Activated CD8-positive, alpha-beta T cell treated with anti-CD3 and anti-CD28 coated beads, Interleukin-2, amount 10 ng/mL, durations not matched to agents 7 days and 5 days (primary cell): ENCODE measurements around the gene SAMD13. TPM values are rescaled to one million over a fixed set of nuclear protein-coding genes. Genes with fewer than 3 reads are reported as not detected.

Experiments used
- ATAC-seq: fragments of 150-1000 bp; cut with Tn5 transposase; one replicate; pipeline ENCODE4 v1.10.0; 2021; ENCODE audit warnings: moderate library complexity
- CTCF ChIA-PET: fragments of 350-600 bp; sonication (Branson Sonifier 250); formaldehyde crosslinking; loops from one replicate; lab custom pipeline; 2021; ENCODE audit warnings: antibody characterized with exemption; lab: Charles Lee
- POLR2A ChIA-PET: fragments of 350-600 bp; sonication (Branson Sonifier 250); formaldehyde crosslinking; loops from one replicate; lab custom pipeline; 2021; ENCODE audit warnings: antibody characterized with exemption; lab: Charles Lee
- DNase-seq: peaks from one replicate; pipeline ENCODE4 v3.0.0-alpha.2; 2020
- H3K27ac Mint-ChIP-seq: one replicate; pipeline ENCODE4 v1.8.0; 2021; ENCODE audit warnings: mild to moderate bottlenecking, mixed read lengths
- H3K27me3 Mint-ChIP-seq: one replicate; pipeline ENCODE4 v1.8.0; 2021; ENCODE audit warnings: low read depth, mixed read lengths
- H3K36me3 Mint-ChIP-seq: one replicate; pipeline ENCODE4 v1.8.0; 2021; ENCODE audit warnings: low read depth, mixed read lengths
- H3K4me1 Mint-ChIP-seq: one replicate; pipeline ENCODE4 v1.8.0; 2021; ENCODE audit warnings: low read depth, mixed read lengths
- H3K4me3 Mint-ChIP-seq: one replicate; pipeline ENCODE4 v1.8.0; 2021; ENCODE audit warnings: mild to moderate bottlenecking, mixed read lengths
- H3K9me3 Mint-ChIP-seq: one replicate; pipeline ENCODE4 v1.8.0; 2022; ENCODE audit warnings: mixed read lengths; ENCODE audit not compliant: insufficient read depth
- total RNA-seq, 2 experiments: library from RNA; stranded (reverse); gene quantifications; one replicate each; pipeline ENCODE4 v1.2.3, GENCODE V29; 2021

SAMD13 gene
- total RNA-seq, 2 experiments from 2014 or later: 0.29 TPM; not detected in 1

DNA sequence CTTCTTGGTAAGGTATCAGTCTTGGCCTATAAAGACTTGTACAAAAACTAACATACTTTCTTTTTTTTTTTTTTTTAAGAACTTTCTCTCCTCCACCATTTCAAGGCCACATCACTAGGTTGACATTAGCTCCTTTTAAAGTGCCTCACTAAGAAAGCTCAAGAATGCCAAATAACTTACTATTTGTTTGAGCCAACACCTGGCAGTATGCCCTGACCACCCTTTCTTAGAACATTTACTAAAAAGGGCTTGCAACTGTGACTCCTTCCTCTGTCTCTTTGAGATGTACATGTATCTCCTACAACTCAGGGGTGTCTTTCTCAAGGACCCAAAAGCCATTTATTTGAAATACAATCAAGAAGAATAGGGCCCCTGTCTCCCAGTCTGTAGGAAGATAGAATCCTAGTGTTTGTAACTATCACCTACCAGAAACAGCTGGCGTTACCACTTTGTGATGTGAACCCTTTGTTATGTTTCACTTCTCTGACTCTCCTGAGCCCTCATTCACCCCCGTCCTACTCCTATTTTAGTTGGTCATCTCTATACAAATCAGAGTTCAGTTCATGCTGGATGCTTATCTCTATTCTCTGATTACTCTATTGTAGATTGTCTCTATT is 12.2 kb upstream of the SAMD13 start:
- Mint-ChIP-seq H3K9me3 (peaks cover 16% of the 10 kb centered on the region), H3K27ac (no peak overlapping the region), H3K36me3 (no peaks in the 10 kb centered on the region), H3K4me1 (no peaks in the 10 kb centered on the region), H3K4me3 (no peak overlapping the region), H3K27me3 (peaks cover 2% of the 10 kb centered on the region)
- ATAC-seq: no peak
- CTCF ChIA-PET: interaction anchor here (1.0 kb wide), 1 partner anchor 13 kb away, joined by 3 read pairs; no protein-coding TSS in a partner anchor
- POLR2A ChIA-PET: no interaction called here
- DNase-seq: no peak

DNA sequence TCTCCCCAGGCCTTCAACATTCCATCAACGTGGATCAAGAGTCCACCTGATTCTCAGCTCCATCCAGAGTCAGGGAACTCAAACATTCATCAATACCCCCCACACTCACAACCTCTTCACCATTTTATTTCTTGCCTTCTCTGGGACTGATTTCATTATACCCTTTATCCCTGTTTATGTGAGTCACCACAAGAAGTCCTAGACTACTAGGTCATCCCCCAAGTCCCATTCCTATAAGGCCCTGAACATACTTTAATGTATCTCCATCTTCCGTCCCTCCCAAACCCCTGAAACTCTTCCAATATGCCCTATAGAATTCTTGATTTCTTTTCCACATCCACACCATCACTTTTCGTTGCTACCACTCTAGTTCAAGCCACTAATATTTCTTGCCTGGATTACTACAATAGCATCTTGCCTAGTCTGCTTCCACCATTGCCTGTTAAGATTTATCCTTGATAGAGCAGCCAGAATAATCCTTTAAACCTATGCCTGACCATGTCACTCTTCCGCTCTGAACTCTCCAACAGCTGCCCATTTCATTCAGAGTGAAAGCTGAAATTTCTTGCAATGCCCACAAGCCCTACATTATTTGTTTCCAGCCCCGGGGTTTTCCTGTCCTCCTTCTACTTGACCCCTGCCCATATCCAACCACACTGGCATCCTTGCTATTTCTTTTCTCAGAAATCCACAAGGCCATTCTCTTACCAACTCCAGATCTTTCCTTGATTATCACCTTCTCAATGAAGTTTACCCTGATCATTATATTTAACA is 9.4 kb upstream of the SAMD13 start:
- no peaks in the 10 kb centered on the region for H3K4me1 Mint-ChIP-seq
- CTCF ChIA-PET: no interaction called here
- no peak overlapping the region for H3K27ac Mint-ChIP-seq
- peaks cover 2% of the 10 kb centered on the region for H3K27me3 Mint-ChIP-seq
- H3K9me3 Mint-ChIP-seq: peaks cover 3% of the 10 kb centered on the region
- H3K36me3 Mint-ChIP-seq: no peaks in the 10 kb centered on the region
- POLR2A ChIA-PET: no interaction called here
- DNase-seq (no peak), ATAC-seq (no peak)
- no peak overlapping the region for H3K4me3 Mint-ChIP-seq

DNA sequence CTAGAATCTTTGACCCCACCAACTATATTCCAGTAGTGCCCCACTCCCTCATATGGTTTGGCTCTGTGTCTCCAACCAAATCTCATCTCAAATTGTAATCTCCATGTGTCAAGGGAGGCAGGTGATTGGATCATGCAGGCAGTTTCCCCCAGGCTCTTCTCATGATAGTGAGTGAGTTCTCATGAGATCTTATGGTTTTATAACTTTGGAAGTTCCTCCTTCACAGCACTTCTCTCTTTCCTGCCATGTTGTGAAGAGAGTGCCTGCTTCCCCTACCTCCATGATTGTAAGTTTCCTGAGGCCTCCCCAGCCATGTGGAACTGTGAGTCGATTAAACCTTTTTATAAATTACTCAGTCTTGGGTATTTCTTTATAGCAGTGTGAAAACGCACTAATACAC is 7.7 kb upstream of the SAMD13 start:
- H3K4me1 Mint-ChIP-seq: peaks cover 7% of the 10 kb centered on the region
- H3K9me3 Mint-ChIP-seq: no peaks in the 10 kb centered on the region
- no peaks in the 10 kb centered on the region for H3K36me3 Mint-ChIP-seq
- CTCF ChIA-PET: no interaction called here
- ATAC-seq (no peak), DNase-seq (no peak)
- POLR2A ChIA-PET: no interaction called here
- H3K27me3 Mint-ChIP-seq: no peaks in the 10 kb centered on the region
- no peak overlapping the region for H3K4me3 Mint-ChIP-seq
- no peak overlapping the region for H3K27ac Mint-ChIP-seq

DNA sequence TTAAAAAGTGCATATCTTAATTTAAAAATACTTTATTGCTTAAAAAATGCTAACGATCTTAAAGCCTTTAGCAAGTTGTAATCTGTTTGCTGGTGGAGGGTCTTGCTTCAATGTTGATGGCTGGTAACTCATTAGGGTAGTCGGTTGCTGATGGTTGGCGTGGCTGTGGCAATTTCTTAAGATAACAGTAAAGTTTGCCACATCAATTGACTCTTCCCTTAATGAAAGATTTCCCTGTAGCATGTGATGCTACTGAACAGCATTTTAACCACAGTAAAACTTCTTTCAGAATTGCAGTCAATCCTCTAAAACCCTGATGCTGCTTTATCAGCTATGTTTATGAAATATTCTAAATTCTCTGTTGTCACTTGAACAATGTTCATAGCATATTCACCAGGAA is 6.8 kb upstream of the SAMD13 start:
- POLR2A ChIA-PET: no interaction called here
- Mint-ChIP-seq H3K36me3 (no peaks in the 10 kb centered on the region), H3K9me3 (no peaks in the 10 kb centered on the region), H3K27ac (no peak overlapping the region), H3K27me3 (no peaks in the 10 kb centered on the region), H3K4me1 (peaks cover 13% of the 10 kb centered on the region), H3K4me3 (no peak overlapping the region)
- ATAC-seq (no peak), DNase-seq (no peak)
- CTCF ChIA-PET: no interaction called here

DNA sequence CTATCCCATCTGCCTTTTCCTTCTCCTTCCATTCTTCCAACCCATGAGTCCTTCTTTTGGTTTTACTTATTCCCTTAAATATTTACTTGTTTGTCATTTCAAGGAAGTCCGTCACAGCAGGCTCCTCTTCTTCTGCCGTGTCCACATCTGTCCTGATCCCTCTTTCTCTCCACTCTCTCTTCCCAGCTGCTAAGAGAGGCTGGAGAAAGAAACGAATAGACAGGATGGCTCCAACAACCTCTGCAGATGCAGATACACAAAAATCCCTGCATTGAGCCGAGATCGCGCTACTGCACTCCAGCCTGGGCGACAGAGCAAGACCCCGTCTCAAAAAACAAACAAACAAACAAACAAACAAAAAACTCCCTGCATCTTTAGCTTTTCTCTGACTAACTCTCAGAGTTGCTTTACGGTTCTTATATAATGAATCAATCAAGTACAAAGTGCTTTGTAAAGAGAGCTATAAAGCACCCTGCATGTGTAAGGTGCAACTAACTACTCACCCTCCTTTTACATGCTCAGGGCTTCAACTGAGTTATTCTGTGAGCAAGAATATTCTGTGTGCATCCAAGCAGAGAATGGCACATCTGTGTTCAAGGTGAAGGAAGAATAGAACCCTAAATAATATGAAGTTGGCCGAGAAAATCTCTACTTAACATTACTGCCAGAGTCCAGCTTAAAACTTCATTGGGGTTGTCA is 3.8 kb upstream of the SAMD13 start:
- Mint-ChIP-seq H3K4me1 (peaks cover 34% of the 10 kb centered on the region), H3K27me3 (peaks cover 2% of the 10 kb centered on the region), H3K9me3 (no peaks in the 10 kb centered on the region), H3K36me3 (no peaks in the 10 kb centered on the region), H3K4me3 (peak overlapping the region; percentile 83), H3K27ac (no peak overlapping the region)
- ChIA-PET CTCF (interaction anchor here (0.8 to 1.9 kb wide), 2 partner anchors 140 to 156 kb away, joined by 3 to 5 read pairs; no protein-coding TSS in a partner anchor), POLR2A (interaction anchor here (0.6 to 2.4 kb wide), 6 partner anchors 117 to 321 kb away, joined by 3 to 14 read pairs (median 3); partner anchors contain the start of gene PRKACB)
- DNase-seq (no peak), ATAC-seq (no peak)

DNA sequence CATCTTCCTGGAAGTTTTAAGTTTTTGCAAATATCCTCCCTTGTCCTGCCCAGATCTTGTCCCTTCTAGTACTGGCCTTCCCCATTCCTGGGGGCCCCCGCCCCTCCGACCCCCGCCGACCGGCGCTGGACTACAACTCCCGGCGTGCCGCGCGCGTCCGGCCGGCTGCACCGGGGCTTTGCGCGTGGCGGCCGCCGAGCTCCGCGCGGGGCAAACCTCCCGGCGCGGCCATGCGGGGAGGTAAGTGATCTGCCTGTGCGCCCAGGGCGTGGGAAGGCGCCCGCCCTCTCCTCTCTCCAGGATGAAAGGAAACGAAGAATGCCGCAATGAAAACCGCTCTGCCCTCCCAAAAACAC is 3.2 kb upstream of the SAMD13 start:
- H3K27ac Mint-ChIP-seq: peak overlapping the region; percentile 65
- no peaks in the 10 kb centered on the region for H3K36me3 Mint-ChIP-seq
- POLR2A ChIA-PET: interaction anchor here (0.7 to 2.4 kb wide), 5 partner anchors 117 to 321 kb away, joined by 3 to 14 read pairs (median 3); partner anchors contain the start of gene PRKACB

DNA sequence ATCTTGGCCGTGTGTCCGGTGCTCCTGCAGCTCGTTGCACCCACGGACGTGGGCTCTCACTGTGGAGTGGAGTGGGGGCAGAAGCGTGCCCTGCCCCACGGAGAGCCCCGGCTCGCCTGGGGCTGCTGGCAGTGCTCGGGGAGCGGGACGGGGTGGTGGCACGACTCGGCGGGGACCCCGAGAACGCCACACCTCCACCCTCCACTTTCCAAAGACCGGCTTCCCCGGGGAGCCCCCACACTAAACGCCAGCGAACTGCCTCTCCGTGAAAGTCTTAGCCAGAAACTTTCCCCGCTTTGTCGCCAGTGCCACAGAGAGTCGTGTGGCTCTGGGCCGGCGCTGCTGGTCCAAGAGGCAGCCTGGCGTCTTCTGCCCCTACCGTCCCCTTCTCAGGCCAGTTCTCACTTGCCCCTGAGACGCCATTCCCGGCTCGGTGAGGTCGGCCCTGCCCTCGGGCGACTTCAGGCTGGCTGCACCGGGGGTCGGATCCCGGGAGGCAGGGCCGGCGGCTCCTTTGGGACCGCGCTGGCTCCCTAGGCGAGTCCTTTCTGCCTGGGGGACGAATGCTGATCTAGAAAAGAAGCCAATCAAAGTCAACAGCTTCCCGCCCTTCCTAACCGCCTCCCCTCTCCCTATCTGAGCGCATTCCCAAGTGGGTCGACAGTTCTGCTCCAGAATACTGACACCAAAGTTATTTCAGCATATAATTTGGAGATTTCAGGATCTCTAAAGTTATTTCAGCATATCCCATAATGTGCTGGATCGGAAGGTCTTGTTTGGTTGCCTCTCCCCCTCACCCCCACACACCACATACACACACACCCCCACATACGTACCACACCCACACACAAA is 2.6 kb upstream of the SAMD13 start:
- Mint-ChIP-seq H3K9me3 (no peaks in the 10 kb centered on the region), H3K36me3 (no peaks in the 10 kb centered on the region), H3K27ac (peak overlapping the region; percentile 84), H3K27me3 (peaks cover 2% of the 10 kb centered on the region), H3K4me3 (peak overlapping the region; percentile 83), H3K4me1 (peaks cover 42% of the 10 kb centered on the region)
- CTCF ChIA-PET: interaction anchor here (0.8 to 1.9 kb wide), 4 partner anchors 135 to 158 kb away, joined by 3 to 5 read pairs (median 4); no protein-coding TSS in a partner anchor
- POLR2A ChIA-PET: interaction anchor here (0.8 to 2.4 kb wide), 3 partner anchors 118 to 154 kb away, joined by 3 to 14 read pairs (median 6); partner anchors contain the start of gene PRKACB
- DNase-seq (peak; percentile 37), ATAC-seq (peak; percentile 62)

More for the DNA sequence above, 3.2 kb upstream of the SAMD13 start:
- Mint-ChIP-seq H3K9me3 (no peaks in the 10 kb centered on the region), H3K4me1 (peaks cover 40% of the 10 kb centered on the region), H3K4me3 (peak overlapping the region; percentile 83), H3K27me3 (peaks cover 2% of the 10 kb centered on the region)
- CTCF ChIA-PET: interaction anchor here (0.8 to 1.9 kb wide), 2 partner anchors 140 to 157 kb away, joined by 3 to 5 read pairs; no protein-coding TSS in a partner anchor
- ATAC-seq (peak; percentile 89), DNase-seq (peak; percentile 55)

DNA sequence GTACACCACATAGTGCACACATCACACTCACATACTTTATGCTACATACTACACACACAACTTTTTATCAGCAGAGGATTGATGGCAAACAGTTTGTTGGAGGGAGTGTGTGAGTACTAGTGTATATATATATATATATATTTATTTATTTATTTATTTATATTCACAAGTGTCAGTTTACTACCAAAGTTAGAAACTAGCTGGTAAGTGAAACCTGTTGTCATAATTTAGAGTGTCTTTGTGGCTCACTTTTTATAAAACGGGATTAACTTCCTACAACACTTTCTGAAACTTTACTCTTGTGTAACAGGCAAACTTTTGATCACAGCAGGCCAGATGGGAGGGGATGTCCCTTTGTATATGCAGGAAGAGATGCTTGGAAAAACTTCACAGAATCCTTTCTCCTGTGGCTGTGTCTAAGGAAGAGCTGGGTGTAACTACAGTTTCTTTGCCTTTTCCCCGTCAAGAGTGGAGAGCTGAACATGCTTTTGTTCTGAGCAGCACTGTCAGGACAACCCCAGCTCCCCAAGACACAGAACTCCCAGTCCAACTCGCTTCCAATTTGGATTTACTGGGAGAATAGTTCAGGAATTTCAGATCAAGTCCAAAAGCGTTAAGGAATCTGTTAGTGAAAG is 1.9 kb upstream of the SAMD13 start:
- ATAC-seq (no peak), DNase-seq (no peak)
- Mint-ChIP-seq H3K4me3 (peak overlapping the region; percentile 83), H3K9me3 (no peaks in the 10 kb centered on the region), H3K4me1 (peaks cover 44% of the 10 kb centered on the region), H3K27ac (peak overlapping the region; percentile 84), H3K27me3 (peaks cover 2% of the 10 kb centered on the region), H3K36me3 (no peaks in the 10 kb centered on the region)
- ChIA-PET CTCF (interaction anchor here (0.9 to 1.2 kb wide), 2 partner anchors 134 to 156 kb away, joined by 3 to 4 read pairs; no protein-coding TSS in a partner anchor), POLR2A (interaction anchor here (2.4 kb wide), 1 partner anchor 155 kb away, joined by 14 read pairs; the partner anchor contains the start of gene PRKACB)

DNA sequence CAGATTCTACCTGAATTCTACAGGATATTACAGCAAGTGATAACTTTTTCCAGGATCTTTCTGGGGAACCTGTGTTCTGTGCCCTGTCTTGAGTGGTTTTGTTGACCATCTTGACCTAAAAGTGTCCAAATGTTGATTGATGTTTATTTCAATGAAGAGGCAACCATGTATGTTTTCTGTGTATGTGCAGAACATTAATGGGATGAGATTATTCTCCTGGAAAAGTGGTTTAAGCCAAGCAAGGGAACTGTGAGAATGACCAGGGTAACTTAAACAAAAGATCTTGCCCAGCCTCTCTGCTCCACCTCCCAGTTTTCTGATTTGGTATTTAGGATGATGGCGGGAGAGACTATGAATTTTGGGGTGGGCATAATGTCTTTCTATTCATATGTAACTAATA is 1.0 kb upstream of the SAMD13 start:
- DNase-seq (no peak), ATAC-seq (no peak)
- no peaks in the 10 kb centered on the region for H3K36me3 Mint-ChIP-seq
- no peaks in the 10 kb centered on the region for H3K9me3 Mint-ChIP-seq
- no peak overlapping the region for H3K4me3 Mint-ChIP-seq
- peaks cover 2% of the 10 kb centered on the region for H3K27me3 Mint-ChIP-seq
- peaks cover 44% of the 10 kb centered on the region for H3K4me1 Mint-ChIP-seq
- ChIA-PET POLR2A (interaction anchor here (2.4 kb wide), 1 partner anchor 156 kb away, joined by 14 read pairs; the partner anchor contains the start of gene PRKACB), CTCF (interaction anchor here (1.2 to 3.4 kb wide), 2 partner anchors 133 to 157 kb away, joined by 4 to 15 read pairs; partner anchors contain the start of gene PRKACB)
- H3K27ac Mint-ChIP-seq: no peak overlapping the region

DNA sequence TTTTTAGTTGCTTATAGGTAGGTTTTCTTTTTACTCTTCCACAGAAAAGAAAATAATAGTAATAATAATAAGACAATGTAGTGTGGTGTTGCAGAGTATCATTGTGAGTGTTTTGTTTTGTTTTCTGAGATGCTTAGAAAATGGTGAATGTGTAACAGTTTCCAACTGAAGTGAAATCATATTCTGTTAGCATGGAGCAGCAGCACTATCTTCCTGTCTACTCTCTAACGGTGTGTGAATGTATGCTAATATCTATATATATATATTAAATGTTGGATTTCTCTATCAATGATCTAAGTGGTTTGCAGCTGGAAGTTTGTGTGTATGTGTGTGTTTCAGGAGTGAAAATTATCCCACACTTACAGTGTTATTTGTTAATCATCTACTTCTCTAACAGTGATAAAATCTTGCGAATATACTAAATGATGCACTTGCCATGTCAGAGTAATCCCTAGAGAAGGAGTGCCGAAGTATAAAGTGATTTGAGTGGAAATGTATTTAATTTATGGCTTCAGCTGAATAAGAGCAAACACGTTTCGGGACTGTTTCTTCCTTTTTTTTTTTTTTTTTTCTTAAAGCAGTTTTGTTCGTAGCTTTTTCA is 377 bp downstream of the SAMD13 start:
- POLR2A ChIA-PET: interaction anchor here (1.2 to 1.3 kb wide), 2 partner anchors 157 to 205 kb away, joined by 5 to 8 read pairs; partner anchors contain the start of genes GNG5 and PRKACB
- Mint-ChIP-seq H3K36me3 (peaks cover 1% of the 10 kb centered on the region), H3K27me3 (peaks cover 2% of the 10 kb centered on the region), H3K9me3 (no peaks in the 10 kb centered on the region), H3K4me3 (peak overlapping the region; percentile 73), H3K27ac (no peak overlapping the region), H3K4me1 (peaks cover 44% of the 10 kb centered on the region)
- CTCF ChIA-PET: interaction anchor here (0.8 to 3.4 kb wide), 5 partner anchors 13 to 452 kb away, joined by 3 to 15 read pairs (median 3); partner anchors contain the start of gene PRKACB
- DNase-seq (no peak), ATAC-seq (no peak)
